Left ventricle myocardium superior (tissue), 1 donor: Measurements from ENCODE around the gene TUBA4A. TPM values are rescaled to one million over a fixed set of nuclear protein-coding genes. Genes with fewer than 3 reads are reported as not detected.
"Not testable (repeated sequence)": the region's sequence is repeated elsewhere in the genome, so short reads cannot be mapped to it uniquely, and the experiment has no call there.

Experiments used
- ATAC-seq: fragments of 200-7000 bp; cut with Tn5 transposase; one replicate; pipeline ENCODE4 v1.9.1; 2020; ENCODE audit warnings: mild to moderate bottlenecking, moderate library complexity
- DNase-seq: peaks from one replicate; pipeline ENCODE4 v3.0.0-alpha.2; 2020
- intact Hi-C: fragments of 100-400 bp; cut with micrococcal nuclease; formaldehyde crosslinking; loops from one replicate; pipeline ENCODE4 v1.11.0; 2022
- total RNA-seq: library from RNA; stranded (reverse); fragmentation: NEBNext Ultra II Directional; extraction: Animal tissue kit (Norgen Biotek cat#: 25700); gene quantifications from one replicate; pipeline ENCODE4 v1.2.1, GENCODE V29; 2021
- donor health status: DM: no; HTN: yes; CAD: no; lungs with severe emphysema.

Gene TUBA4A
- total RNA-seq, 1 donor from 2014 or later: 116 TPM

GRCh38 chr2:219289537-219290361 is 36.0 kb upstream of the TUBA4A start:
- intact Hi-C loops: loop anchor here (10.0 kb wide), 1 partner anchor 55 kb away; no protein-coding TSS in a partner anchor
- ATAC-seq (peak; percentile 70), DNase-seq (peak; percentile 84)

DNA sequence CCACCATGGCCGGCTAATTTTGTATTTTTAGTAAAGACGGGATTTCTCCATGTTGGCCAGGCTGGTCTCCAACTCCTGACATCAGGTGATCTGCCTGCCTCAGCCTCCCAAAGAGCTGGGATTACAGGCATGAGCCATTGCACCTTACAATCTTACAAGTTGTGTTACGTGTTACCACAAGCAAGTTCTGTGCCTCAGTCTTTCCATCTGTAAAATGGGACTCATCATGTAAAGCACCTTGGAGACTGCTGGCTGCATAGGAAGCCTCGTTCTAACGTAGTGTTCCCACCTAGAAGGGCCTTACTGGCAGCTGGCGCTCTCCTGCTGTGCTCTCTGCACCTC is 35.4 kb upstream of the TUBA4A start:
- no peak for ATAC-seq
- intact Hi-C loops: no loop called here
- DNase-seq: no peak

- intact Hi-C loops: no loop called here
- DNase-seq (no peak), ATAC-seq (no peak)
These were observed 34.0 kb upstream of the TUBA4A start for GRCh38 chr2:219287580-219288265.

DNA sequence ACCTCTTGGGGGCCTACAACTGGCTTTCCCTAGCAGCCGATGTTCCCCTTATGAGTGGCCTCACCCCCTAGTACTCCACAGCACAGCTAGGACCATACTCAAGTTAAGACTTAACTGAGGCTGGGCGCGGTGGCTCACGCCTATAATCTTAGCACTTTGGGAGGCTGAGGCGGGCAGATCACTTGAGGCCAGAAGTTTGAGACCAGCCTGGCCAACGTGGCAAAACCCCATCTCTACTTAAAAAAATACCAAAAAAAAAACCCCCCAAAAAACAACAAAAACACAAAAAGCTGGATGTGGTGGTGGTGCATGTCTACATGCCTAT is 33.4 kb upstream of the TUBA4A start:
- ATAC-seq, intact Hi-C loops, DNase-seq: not testable (repeated sequence)

- DNase-seq (no peak), ATAC-seq (no peak)
- intact Hi-C loops: no loop called here
These were observed 32.9 kb upstream of the TUBA4A start for GRCh38 chr2:219286436-219287115.

GRCh38 chr2:219285894-219286425 is 32.2 kb upstream of the TUBA4A start:
- ATAC-seq: peak; percentile 43

DNA sequence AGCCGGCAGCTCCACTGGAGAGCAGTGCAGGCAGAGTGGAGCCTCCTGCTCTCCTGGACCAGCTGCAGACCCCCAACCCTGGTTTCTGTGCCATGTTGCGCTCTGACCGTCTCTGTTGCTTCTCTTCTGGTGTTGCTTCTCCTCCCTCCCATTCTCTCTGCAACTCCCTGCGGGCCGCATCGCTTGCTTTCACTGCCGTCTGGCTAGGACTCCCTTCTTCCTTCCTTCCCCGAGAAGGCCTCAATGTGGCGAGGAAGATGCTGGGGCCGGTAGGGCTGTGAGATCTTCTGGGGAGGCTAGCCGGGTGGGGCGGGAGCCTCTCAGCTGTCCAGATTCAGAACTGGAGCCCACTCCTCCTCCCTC is 31.6 kb upstream of the TUBA4A start:
- DNase-seq: no peak
- ATAC-seq: no peak
- intact Hi-C loops: no loop called here

More at GRCh38 chr2:219285894-219286425, 32.2 kb upstream of the TUBA4A start:
- intact Hi-C loops: no loop called here
- DNase-seq: no peak

DNA sequence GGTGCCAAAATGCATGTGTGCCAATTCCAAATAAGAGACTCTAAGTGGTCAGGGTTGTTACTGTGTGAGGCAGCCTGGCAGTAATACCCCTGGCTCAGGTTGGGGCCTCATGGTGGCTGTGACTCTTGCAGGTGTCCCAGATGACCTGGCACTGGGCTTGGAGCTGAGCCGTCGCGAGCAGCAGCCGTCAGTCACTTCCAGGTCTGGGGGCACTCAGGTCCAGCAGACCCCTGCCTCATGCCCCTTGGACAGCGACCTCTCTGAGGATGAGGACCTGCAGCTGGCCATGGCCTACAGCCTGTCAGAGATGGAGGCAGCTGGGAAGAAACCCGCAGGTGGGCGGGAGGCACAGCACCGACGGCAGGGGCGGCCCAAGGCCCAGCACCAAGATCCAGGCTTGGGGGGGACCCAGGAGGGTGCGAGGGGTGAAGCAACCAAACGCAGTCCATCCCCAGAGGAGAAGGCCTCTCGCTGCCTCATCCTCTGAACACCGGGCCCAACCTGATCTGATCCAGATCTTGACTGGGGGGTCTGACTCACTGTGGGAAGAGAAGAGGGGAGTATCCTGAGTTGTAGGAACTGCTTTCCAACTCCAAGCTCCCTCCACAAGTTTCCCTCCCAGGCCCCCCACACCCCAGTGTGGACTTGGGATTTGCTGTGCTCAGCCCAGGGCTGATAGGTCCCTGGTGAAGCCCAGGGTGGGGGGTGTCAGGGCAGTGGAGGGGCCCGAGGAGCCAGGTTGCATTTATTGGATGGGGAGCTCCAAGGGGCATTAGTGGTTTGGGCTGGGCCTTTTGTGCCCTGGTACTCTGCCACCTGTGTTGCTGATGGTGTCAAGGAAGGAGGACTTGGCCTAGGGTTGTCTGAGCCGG is 31.0 kb upstream of the TUBA4A start:
- ATAC-seq: no peak
- intact Hi-C loops: no loop called here
- no peak for DNase-seq

- DNase-seq: no peak
- ATAC-seq: no peak
- intact Hi-C loops: no loop called here
These were observed 29.3 kb upstream of the TUBA4A start for GRCh38 chr2:219282943-219283581.

GRCh38 chr2:219282375-219282774 is 28.7 kb upstream of the TUBA4A start:
- intact Hi-C loops: no loop called here
- ATAC-seq (no peak), DNase-seq (no peak)

GRCh38 chr2:219281588-219281987 is 27.9 kb upstream of the TUBA4A start:
- DNase-seq (no peak), ATAC-seq (no peak)
- intact Hi-C loops: no loop called here

DNA sequence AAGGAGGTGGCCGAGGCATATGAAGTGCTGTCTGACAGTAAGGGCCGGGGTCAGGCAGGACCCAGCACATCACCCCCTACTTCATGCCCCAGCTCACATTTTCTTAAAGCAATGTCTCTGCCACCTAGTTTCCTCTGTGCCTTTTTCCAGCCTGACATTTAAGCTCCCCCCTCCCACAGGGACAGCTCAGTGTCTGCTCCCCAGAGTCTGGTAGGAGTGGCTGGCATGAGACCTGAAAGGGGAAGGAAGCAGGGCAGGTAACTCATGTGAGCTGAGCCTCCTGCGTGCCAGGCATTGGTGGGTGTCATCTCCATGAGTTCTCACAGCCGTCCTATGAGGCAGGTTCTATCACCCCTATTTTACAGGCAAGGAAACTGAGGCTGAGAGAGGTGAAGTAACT is 26.9 kb upstream of the TUBA4A start:
- DNase-seq (no peak), ATAC-seq (no peak)
- intact Hi-C loops: no loop called here

DNA sequence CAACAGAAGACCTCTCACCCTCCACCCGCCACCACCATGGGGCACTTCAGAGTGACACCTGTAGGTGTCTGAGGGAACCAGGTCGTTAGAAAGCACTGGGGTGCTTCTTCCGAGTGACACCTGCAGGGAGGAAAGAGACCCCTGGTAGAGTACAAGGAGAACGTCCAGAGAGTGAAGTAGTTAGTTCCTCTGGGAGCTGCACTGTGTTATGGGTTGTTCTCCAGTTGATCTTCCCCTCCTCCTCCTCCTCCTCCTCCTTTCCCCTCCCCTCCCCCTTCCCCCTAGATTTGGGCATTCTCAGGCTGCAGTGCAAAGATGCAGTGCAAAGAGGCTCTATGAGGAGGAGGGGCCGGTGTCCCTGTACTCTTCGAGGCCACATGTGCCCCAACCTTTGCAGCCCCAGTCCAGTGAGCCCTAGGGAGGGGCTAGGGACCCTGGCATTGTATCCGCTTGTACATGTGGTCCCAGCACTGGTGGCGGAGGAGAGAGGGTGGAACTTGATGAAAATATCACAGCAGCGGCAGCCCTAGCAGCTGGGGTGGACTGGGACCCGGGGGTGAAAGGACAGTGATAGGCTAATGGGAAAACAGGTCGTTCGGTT is 26.3 kb upstream of the TUBA4A start:
- ATAC-seq (no peak), DNase-seq (no peak)
- intact Hi-C loops: no loop called here

- intact Hi-C loops: no loop called here
- peak; percentile 99 for DNase-seq
- peak; percentile 95 for ATAC-seq
These were observed 25.6 kb upstream of the TUBA4A start, which contains the start of gene DNAJB2 for GRCh38 chr2:219279151-219279915. DNAJB2 (plus strand) TSS chr2:219279366; CDS start chr2:219279834, 468 bp downstream.

GRCh38 chr2:219278655-219279150 is 25.0 kb upstream of the TUBA4A start:
- DNase-seq (no peak), ATAC-seq (peak; percentile 48)
- intact Hi-C loops: no loop called here

DNA sequence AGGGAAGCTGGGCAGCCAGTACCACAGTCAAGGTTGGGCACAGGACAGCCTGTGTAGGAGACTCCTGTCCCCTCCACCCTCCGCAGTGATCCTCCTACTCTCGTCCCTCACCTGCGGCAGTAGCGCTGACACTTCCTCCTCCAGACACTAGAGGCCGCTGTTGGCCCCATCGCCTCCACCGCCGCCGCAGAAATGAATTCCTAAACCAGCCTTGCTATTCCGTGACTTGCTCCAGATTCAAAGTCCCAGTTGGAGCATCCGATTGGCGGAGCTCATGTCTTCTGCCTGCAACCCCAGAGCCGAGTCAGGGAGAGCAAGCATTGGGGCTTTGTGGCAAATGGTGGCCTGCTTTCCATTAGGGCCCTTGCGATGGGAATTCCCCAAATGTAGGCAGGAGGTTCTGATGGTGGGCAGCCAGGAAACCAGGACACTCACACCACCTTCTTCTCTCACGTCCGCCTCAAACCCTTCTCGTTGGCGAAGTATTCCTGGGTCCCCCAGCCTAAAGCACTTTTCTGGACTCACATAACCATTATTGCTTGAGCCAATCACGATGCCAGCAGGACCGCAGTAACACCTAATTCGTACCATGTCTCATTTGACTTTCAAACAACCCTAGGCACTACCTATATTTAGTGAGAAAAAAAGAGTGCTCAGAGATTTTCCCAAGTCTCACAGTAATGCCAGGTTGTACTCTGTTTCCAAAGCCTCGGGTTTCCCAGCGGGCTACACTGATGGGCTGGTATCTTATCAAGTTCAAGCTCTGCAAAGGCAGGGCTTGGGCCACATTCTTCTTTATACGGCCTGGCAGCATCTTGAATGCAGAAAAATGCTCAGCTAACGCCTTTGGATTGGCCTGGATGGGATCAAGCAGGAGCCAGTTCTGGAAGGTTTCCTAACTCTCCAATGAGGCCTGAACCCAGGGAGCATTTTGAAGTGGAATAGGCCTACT is 24.3 kb upstream of the TUBA4A start:
- peak; percentile 33 for ATAC-seq

More for the DNA sequence above, 24.3 kb upstream of the TUBA4A start:
- intact Hi-C loops: no loop called here
- DNase-seq: peak; percentile 82
